NB4 (cell line): ENCODE data around the gene GPR141.

ENCODE experiments used
- MYC ChIP-seq: IDR thresholded peaks from 2 replicates; pipeline ENCODE4 v1.6.1; 2011; ENCODE audit warnings: low read depth, low read length
- POLR2A ChIP-seq: IDR thresholded peaks from 2 replicates; pipeline ENCODE4 v1.6.1; 2011; ENCODE audit warnings: mild to moderate bottlenecking; ENCODE audit not compliant: insufficient read length; ENCODE audit errors: extremely low read depth
- TF ChIP-seq, protein P1 (sequence below): IDR thresholded peaks from one replicate; pipeline ENCODE4 v1.5.1; 2012; ENCODE audit warnings: low read depth, low read length
- TF ChIP-seq, protein P2 (sequence below): IDR thresholded peaks from 2 replicates; pipeline ENCODE4 v1.6.1; 2011; ENCODE audit warnings: low read depth, low read length

DNA sequence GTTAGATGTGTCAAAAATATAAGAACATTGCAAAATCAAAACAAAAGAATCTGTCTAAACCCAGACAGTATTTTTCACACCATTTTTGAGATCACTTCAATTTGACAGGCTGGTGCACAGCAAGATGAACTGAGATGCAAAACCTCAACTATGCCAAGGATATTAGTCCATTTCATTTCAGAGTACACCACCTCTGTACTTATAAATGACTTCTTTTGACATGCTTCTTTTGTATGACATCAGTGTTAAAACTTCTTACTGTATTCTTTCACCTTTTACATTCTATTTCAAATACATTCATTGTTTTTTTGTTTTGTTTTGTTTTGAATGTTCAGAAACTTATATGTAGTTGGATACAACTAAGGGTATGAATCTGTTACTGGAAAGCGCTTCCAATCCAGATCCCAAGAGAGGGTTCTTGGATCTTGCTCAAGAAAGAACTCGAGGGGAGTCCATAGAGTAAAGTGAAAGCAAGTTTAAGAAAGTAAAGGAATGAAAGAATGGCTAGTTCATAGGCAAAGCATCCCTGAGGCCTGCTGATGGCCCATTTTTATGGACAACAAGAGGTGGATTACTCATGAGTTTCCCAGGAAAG lies 23.5 kb upstream of the GPR141 start:
- TF ChIP-seq, protein P1, sequence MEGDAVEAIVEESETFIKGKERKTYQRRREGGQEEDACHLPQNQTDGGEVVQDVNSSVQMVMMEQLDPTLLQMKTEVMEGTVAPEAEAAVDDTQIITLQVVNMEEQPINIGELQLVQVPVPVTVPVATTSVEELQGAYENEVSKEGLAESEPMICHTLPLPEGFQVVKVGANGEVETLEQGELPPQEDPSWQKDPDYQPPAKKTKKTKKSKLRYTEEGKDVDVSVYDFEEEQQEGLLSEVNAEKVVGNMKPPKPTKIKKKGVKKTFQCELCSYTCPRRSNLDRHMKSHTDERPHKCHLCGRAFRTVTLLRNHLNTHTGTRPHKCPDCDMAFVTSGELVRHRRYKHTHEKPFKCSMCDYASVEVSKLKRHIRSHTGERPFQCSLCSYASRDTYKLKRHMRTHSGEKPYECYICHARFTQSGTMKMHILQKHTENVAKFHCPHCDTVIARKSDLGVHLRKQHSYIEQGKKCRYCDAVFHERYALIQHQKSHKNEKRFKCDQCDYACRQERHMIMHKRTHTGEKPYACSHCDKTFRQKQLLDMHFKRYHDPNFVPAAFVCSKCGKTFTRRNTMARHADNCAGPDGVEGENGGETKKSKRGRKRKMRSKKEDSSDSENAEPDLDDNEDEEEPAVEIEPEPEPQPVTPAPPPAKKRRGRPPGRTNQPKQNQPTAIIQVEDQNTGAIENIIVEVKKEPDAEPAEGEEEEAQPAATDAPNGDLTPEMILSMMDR: no peak
- TF ChIP-seq POLR2A (no peak), MYC (no peak)
- TF ChIP-seq, protein P2, sequence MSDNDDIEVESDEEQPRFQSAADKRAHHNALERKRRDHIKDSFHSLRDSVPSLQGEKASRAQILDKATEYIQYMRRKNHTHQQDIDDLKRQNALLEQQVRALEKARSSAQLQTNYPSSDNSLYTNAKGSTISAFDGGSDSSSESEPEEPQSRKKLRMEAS: no peak
